IPS-NIHi7 (cell line): ENCODE data around the gene C11orf24.

Experiments used
- DNase-seq: peaks from one replicate; pipeline ENCODE4 v3.0.0; 2012; ENCODE audit warnings: mixed read lengths; ENCODE audit errors: extremely low spot score

The C11orf24 gene

DNA sequence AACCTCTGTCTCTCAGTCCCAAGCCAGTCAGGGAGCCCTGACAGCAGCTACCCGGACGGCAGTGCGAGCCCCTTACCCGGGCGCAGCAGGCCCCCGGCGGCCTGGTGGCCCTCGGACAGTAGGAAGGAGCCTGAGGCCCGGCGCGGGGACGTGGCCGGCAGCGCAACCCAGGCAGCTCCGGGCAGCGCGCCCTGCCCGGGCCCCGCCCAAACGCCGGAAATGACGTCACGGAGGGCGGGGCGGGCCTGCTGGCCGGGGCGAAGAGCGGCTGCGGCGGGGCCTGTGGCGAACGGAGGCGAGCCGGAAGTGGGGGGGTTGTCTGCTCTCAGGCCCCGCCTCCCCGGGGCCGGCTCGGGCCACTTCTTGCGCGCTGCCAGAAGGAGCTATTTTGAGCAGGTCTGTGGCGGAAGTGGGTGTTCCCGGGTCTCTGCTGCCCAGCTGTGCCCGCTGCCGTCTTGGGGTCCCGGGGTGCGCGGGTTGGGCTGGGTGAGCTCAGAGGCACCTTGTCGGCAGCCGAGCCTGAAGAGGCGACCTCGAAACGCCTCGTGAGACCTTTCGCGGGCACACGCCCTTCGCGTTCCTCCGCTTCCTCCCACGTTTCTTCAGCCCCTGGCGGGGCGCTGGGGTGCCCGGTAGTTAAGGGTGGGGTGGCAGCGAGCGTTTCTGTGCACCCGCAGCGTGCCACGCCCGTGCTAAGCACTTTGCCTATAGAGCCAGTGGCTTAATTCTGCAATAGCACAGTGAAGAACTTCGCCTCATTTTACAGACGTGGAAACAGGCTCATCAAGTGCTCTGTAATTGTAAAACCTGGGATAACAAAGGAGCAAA, at the start of gene C11orf24:
Gene C11orf24, minus strand, starts transcription at position 193 of the 828 bp plus-strand sequence. CDS start 8,206 bp downstream, outside the sequence.
- peak; percentile 100 for DNase-seq

DNA sequence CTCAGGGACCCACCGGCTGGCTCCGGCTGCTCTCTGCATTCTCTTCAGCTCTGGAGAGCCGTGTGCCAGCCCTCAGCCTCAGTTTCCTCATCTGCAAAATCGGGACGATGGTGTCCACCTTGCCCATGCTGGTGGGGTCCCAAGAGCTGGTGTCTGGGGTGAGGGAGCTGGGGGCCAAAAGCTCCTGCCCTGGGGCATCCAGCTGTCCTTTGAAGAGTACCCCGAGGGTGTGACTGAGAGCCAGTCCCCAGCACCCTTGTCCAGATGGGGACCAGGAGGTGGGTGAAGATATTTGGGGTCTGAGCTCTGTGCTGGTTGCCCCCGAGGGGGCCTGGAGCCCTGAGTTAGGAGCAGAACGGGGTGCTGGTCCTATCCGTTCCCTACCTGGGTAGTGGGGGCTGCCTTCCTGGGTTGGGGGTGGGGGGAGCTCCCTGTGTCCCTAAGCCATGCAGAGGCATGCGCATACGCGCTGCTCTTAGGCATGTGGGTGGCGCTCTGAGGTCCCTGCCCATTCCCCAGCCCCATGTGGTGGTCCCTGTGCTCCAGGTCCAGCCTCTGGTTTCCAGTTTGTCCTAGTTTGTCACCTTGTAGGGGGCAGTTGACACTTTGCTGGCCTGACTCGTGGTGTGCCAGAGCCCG, 45.5 kb upstream of the C11orf24 start:
- no peak for DNase-seq

DNA sequence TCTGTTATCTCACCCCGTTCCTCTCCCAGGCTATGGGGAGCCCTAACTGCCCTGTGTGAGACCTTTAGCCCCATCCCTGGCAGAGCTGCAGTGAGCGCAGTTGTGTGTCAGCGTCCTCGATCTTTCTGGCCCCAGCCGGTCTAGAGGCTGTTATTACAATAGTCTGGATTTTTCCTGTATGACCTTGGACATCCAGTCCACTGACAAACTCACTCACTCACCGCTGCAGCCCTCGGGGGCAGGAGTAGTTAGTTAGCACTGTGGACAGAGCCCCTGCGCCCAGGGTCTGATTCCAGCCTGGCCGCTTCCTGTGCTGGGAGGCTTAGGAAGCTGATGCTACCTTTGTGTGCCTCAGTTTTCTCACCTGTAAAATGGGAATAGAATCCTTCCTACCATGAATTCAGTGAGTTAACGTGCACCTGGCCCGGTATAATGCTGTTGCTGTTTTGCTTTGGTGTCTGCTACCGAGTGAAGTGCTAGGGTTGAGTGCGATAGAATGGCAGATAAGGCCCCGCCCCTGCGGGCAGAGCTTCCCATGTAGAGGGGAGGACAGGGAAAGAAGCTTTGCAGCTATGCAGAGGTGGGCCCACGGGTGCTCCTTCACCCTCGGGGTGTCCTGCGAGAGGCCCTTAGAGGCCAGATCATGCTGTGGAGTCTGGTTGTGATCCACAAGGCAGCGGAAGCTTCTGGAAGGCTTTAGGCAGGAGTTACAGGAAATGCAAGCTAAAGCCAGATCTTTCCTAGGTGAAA, 43.6 kb upstream of the C11orf24 start:
- DNase-seq = no peak

DNA sequence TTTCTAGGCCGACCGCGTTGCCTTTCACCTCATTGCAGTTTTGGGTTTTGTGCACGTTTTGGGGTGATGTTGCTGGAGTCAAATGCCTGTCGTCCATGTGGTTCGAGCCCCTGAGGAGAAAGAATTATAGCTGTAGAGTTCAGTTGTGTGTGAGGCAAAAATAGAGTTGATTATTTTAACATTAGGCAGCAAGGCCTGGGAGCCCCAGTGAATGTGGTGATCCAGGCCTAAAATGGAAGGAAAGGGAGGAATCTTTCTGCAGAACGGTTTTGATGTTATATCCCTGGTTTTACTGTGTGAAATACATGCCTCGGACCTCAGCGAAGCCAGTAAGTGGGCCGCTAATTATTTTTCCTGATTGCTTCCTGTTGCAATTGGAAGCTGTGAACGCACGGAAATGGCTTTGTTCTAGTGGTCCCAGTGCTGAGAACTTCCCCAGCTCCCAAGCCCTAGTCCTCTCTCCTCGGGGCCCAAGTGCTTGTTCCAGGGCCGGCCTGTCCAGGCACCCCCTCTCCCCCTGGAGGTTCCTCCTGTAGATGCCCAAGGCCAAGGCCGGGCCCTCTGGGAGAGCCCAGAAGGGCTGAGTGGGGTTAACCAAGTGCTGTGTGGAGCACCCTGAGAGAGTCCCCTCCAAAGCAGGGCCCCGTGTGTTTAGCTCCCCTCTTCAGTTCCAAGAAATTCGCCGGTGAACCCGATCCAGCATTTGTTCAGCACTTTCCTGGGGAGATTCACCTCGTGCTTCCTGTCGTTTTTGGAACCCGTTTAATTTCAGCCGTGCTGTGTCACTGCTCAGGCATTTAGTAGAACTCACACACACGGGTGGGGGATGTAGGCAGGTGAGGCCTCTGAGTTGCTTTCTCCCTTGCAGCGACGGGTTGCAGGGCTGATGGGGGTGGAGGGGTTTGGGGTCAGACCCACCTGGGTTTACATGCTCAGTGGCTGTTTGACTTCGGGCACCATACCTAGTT, 42.7 kb upstream of the C11orf24 start:
- no peak for DNase-seq

DNA sequence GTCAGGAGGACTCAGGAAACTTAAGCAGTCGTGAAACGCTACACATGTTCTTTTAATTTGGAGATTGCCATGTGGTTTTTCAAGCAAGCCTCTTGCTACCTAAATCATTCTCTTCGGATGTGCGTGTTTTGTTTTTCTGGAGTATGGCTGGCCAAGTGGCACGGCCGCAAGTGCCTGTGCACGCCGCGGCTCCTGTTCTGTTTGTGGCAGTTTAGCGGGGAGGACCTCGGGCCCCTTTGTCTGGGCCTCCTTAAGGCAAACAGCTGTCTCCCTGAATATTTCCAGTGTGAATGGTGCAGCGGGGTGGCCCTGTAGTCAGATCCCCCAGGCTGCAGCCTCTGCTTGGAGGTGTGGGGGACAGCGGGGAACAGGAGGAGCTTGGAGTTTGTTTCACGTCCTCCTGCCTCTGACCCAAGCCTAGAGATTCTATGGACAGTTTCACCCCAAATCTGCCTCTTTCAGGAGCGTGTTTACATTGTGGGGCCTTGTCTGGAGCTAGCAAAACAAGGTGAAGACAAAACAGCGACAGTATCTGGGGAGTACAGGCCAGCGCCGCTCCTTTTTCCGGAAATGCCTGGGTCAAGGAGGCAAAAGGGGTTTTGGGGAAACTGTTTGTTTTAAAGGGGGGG, 41.9 kb upstream of the C11orf24 start:
- no peak for DNase-seq

DNA sequence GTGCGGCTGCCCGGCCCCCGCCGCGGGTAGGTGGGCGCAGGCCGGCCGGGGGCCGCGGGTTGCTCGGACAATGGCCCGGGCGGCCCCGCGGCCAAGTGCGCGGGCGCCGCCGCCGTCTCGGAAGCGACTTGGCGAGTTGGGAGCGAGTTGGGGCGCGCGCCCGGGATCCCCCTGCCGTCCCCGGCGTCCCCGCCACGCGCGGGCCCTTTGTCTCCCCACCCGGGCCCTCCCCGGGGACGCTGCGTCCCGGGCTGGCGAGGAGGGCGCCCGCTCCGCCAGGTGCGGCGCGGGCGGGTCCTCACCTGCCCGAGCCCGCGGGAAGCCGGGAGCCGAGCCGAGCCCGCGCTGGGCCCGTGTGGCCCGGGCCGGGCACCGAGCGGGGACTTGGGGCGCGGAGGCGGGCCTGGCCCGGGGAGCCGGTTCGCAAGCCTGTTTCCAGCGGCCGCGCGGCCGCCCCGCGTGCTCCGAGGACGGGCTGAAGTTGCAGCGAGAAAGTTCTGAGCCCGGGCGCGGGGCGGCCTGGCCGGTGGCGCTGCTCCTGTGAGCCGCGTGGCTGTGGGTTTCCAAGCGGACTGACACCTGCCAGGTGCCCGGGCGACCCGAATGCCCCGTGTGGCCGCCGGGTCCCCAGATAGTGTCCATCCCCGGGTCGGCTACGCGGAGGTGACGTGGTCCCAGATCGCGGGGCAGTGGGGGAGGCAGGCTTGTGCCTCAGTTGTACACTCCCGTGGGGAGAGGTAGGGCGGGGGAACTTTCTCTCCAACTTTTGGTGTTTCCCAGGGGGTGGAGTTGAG, 41.2 kb upstream of the C11orf24 start:
- no peak for DNase-seq

DNA sequence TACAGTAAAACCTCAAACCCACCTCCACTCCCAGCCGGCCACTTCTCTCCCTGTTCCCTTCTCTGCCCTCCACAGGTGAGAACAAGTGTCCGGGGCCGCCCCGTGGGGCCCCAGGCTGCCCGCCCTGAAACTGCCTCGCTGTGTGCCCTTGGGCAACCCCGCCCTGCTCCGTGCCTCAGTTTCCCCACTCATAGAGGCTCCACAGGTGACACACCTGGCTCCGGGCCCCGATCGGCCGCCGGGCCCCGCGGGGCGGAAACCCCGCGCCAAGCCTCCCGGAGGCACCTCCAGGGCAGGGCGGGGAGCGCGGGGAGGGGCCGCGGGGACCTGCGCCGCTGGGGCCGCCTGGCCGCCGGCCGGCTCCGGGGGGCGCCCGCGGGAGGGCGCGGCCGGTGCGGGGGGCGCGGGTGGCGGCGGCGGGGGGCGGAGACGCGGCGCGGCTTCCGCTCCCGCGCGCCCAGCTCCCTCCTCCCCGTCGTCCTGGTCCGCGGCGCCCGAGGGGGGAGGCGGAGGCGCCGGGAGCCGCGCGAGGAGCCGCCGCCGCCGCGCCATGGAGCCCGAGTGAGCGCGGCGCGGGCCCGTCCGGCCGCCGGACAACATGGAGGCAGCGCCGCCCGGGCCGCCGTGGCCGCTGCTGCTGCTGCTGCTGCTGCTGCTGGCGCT, 40.5 kb upstream of the C11orf24 start, which contains the start of gene LRP5:
Gene LRP5, plus strand, starts transcription at position 475 of the 663 bp plus-strand sequence. Its CDS starts 124 bp downstream, at position 599.
- peak; percentile 58 for DNase-seq

DNA sequence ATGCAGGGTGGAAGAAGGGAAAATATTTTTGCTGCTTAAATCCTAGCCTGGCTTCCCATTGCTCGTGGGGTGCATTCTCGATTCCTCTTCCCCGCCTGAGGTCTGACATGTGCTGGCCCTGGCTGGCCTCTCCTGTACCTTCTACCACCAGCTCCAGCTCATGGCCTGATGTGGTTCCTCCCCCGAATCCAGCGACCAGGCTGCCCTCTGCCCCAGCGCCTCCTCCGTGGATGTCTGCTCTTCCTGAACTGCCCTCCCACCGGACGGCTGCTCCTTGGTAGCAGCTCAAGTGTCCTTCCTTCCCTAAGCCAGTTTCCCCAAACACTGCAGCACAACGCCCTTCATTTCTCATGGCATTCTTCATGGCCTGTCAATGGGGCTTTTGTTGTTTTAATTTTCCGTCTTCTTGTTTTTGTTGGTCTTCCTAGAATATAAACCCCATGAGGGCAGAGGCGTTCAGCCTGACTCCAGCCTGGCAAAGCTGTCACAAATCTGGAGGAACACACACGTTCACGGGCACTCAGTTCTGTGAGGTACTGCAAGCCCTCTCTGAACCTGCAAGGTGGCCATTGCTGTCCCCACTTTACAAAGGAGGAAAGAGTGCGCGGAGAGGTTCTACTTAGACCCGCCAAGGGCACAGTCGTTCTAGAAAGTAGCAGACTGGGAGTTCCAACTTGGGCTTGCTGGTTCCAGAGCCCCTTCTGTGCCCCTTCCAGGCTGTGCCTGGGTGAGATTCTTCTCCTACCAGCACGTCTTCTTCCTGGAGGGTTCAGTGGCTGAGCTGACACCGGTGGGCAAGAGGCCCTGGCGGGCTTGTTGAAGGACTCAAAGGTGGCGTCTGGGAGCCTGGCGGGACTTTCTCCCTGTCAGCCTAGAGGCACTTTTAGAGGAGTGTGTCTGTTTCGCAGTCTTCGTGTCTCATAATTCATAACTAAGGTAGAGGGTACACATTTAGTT, 39.7 kb upstream of the C11orf24 start:
- no peak for DNase-seq

DNA sequence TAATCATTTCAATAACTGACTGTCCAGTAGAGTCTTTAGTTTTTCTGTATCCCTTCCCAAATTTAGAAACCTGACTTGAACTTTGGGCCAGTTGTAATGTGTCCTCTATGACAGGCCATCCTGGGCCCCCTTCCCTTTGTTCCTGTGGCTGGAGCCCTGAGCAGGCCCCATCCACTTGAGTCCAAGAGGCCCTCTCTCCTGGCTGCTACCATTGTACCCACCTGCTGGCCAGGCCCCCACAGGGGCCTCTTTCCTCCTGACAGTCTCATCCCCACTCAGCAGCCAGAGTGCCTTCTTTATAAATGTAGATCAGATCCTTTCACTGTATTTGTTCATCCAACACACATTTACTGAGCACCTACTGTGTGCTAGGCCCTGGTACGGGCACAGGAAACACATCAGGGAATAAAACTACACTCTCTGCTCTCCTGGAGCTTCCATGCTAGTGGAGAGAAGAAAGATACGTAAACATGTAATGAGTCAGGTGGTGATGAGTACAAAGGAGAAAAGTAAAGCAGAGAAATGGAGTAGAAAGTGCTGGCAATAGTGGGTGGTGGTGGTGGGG, 37.9 kb upstream of the C11orf24 start:
- DNase-seq = no peak

DNA sequence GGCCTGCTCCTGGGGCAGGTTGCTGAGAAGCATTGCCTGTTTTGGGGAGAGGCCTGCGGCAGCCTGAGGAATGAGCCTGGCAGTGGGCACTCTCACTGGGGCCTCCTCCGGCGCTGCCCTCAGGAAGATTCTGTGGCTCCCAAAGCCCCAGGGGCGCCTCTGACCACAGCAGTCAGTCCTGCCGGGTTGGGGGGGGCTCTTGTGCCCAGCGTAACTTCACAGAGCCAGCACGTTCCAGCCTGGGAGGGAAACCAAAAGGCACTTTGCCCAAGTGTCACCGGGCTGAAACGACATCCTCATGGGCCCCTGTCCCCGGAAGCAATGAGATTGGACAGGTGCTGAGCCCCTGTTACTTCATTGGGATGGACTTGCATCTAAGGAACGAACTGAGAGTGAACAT, 36.3 kb upstream of the C11orf24 start:
- no peak for DNase-seq

DNA sequence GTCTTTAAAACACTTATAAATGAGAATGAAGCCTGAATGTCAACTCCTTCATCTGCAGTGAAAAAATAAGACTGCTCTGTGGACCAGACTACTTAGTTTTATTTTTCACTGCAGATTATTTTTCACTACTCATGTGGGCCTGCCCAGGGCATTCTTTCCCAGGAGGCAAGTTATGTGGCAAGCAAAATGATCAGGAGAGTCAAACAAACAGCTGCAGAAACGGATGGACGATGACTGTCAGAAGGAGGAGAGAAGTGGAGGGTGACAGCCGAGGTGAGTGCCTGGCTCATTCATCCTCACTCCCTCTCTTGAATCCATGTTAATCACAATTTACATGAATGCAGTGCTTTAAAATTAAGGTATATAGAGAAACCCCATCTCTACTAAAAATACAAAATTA, 34.9 kb upstream of the C11orf24 start:
- DNase-seq = no peak

DNA sequence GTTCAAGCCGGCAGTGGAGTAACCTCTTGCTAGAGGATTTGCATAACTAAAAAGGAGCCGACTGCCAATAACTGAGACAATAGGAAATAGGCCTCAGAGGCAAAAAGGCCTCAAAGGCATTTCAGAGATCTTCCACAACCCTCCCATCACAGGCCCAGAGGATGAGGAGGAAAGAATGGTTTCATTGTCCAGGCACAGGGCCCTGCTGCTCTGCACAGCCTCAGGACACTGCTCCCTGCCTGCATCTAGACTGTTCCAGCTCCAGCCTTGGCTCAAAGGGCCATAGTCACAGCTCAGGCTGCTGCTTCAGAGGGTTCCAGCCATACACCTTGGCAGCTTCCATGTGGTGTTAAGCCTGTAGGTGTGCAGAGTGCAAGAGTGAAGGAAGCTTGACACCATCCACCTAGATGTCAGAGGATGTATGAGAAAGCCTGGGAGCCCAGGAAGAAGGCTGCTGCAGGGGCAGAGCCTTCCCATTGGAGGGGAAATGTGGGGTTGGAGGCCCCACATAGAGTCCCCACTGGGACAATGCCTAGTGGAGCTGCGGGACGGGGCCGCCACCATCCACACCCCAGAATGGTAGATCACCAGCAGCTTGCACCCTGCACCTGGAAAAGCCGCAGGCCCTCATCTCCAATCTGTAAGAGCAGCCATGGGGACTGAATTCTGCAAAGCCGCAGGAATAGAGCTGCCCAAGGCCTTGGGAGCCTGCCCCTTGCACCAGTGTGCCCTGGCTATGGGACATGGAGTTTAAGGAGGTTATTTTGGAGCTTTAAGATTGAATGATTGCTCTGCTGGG, 32.4 kb upstream of the C11orf24 start:
- no peak for DNase-seq

DNA sequence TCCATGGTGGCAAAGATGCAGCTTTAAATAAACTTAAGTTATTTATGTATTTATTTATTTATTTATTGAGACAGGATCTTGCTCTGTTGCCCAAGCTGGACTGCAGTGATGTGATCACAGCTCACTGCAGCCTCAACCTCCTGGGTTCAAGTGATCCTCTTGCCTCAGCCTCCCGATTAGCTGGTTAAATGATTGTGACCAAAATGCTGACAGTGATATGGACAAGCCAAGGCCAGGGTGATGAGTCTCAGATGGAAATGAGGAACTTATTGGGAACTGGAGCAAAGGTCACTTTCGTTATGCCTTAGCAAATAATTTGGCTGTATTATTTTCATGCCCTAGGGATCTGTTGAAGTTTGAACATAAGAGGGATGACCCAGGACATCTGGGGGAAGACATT, 31.3 kb upstream of the C11orf24 start:
- DNase-seq = no peak

DNA sequence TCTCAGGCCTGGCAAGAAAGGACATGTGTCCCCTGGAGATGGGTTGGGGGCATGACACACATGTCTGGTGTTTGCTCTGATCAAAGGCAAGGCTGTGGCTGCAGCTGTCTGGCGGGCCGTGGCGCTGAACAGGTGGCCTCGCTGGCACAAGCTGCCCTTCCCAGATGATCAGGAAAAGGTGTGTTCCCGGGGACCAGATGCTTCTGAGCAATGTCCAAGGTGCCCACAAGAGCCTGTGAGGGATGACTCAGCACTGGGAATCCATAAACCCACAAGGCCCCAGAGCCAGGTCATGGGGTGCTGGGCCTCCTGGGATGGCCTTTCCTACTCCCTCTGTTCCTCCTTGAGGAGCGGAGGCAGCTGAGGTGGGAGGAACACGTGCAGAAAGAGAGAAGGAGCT, 30.9 kb upstream of the C11orf24 start:
- no peak for DNase-seq

DNA sequence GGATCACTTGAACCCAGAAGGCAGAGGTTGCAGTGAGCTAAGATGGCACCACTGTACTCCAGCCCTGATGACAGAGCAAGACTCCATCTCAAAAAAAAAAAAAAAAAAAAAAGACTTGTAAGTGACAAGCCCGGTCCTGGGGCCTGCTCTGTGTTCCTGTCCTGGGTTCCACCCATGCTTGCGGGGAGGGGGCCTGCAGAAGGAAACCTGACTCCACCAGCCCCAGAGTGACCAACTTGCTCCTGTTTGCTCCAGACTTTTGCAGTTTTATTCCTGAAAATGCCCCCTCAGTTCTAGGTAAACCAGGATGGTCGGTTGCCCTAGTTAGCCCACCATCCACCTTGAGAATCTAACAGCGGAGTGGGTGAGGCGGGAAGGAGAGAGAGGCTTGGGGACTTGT, 30.5 kb upstream of the C11orf24 start:
- DNase-seq = no peak

DNA sequence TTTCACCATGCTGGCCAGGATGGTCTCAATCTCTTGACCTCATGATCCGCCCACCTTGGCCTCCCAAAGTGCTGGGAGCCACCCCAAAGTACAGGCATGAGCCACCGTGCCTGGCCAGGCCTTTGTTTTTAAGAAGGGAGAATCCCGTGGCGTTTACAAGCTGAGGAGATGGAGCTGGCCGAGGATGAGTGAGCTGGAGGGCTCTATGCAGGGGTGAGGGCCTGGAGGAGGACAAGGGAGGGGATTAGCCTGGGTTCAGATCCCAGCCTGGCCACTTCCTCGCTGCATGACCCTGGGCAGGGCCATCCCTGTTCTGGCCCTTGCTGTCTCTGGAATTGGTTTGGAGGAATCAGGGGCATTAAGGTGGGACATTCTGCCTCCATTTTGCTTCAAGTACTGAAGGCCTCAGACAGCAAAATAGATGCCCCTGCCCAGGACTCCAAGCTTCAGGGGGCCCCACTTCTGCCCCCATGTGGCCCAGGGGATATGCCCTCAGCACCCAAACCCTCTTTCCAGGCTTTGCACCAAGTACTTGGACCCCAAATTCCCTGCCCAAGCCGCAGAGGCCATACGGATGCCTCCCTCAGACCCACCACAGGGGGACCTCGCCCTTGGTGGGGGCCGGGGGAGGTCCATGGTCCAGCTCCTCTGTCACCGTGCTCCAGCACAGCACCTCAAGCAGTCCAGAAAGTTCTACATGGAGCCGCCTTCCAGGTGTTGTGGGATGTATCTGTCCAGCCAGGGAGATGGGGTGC, 28.5 kb upstream of the C11orf24 start:
- DNase-seq = no peak
